B cell (primary cell): ENCODE measurements around the gene LIPG.

ENCODE experiments used
- EZH2 ChIP-seq: IDR thresholded peaks from 2 replicates; pipeline ENCODE4 v1.6.1; 2012; ENCODE audit warnings: borderline replicate concordance, low read depth, mild to moderate bottlenecking, moderate library complexity, low read length; ENCODE audit not compliant: insufficient read depth, poor library complexity, severe bottlenecking
- TF ChIP-seq, protein P1 (sequence below): fragments of 200-600 bp; IDR thresholded peaks from one replicate; pipeline ENCODE4 v1.8.0; 2022; ENCODE audit warnings: antibody characterized with exemption, mild to moderate bottlenecking

DNA sequence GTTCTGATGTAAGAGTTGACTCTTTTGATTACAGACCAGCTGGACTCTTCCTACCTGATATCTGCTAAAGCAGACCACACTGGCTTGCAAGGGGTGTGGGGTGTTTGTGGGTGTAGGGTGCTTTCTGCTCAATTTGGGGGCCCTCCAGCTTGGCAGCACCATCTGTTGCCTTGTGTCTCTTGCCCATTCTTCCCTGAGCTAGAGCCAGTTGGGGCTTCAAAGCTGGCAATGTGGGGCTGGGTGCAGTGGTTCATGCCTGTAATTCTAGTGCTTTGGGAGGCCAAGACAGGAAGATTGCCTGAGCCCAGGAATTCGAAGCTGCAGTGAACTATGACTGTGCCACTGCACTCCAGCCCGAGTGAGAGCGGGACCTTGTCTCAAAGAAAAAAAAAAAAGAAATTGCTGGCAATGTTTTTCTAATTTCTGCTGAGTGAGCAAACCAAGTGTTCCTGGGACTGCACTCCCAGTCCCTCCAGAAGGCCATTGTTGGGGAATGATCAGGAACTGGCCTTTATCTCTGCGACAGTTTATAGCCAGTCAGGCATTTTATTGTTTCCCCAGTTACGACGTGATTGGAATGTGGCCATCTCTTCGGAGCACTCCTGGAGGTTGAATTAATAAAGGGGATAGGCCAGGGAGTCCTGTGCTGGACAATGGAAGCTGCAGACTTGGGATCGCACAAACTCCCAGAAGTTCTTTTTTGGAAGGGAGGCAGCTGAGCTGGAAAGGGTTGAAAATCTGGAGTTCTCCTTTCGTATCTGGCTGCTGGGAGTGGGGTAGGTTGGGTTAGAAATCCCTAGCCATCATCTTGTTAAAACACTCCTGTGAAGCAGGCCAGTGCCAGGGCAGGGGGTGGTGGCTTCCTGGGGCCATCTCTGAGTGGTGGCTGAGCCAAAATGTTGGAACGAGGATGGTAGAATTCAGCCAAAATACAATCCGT lies 57.2 kb downstream of the LIPG start:
- TF ChIP-seq, protein P1, sequence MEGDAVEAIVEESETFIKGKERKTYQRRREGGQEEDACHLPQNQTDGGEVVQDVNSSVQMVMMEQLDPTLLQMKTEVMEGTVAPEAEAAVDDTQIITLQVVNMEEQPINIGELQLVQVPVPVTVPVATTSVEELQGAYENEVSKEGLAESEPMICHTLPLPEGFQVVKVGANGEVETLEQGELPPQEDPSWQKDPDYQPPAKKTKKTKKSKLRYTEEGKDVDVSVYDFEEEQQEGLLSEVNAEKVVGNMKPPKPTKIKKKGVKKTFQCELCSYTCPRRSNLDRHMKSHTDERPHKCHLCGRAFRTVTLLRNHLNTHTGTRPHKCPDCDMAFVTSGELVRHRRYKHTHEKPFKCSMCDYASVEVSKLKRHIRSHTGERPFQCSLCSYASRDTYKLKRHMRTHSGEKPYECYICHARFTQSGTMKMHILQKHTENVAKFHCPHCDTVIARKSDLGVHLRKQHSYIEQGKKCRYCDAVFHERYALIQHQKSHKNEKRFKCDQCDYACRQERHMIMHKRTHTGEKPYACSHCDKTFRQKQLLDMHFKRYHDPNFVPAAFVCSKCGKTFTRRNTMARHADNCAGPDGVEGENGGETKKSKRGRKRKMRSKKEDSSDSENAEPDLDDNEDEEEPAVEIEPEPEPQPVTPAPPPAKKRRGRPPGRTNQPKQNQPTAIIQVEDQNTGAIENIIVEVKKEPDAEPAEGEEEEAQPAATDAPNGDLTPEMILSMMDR = no peak
- TF ChIP-seq EZH2 = no peak
